ENCODE measurements around the gene HABP4. TPM values are rescaled to one million over a fixed set of nuclear protein-coding genes. Genes with fewer than 3 reads are reported as not detected.

The HABP4 gene
- total and polyA plus RNA-seq, 4 donors, result 1.1 to 4.0 (median 2.9) TPM

GRCh38 chr9:96495341-96495740 is 45.4 kb downstream of the HABP4 start:
- TF ChIP-seq NR2F2 (IDR thresholded peaks at IDR 0.05), result no peak
- no peak for TF ChIP-seq RXRA (IDR thresholded peaks at IDR 0.05)
- no peak for TF ChIP-seq YY1 (IDR thresholded peaks at IDR 0.05)
- no peak for TF ChIP-seq HNF4A (conservative IDR thresholded peaks at IDR 0.05)
- no peak for TF ChIP-seq FOXA2 (IDR thresholded peaks at IDR 0.05)
- no peak for TF ChIP-seq ATF3 (IDR thresholded peaks at IDR 0.05)
- TF ChIP-seq MAX (IDR thresholded peaks at IDR 0.05), result no peak
- no peak for TF ChIP-seq JUND (IDR thresholded peaks at IDR 0.05)
- no peak for TF ChIP-seq ZBTB33 (IDR thresholded peaks at IDR 0.05)
- no peak for TF ChIP-seq TAF1 (conservative IDR thresholded peaks at IDR 0.05)
- TF ChIP-seq HNF4G (IDR thresholded peaks at IDR 0.05), result no peak
- TF ChIP-seq RAD21 (IDR thresholded peaks at IDR 0.05), result no peak
- TF ChIP-seq EGR1 (IDR thresholded peaks at IDR 0.05; ENCODE audit: low read depth in 2 of 2), result no peak
- no peak for TF ChIP-seq FOXA1 (IDR thresholded peaks at IDR 0.05)
- TF ChIP-seq GABPA (IDR thresholded peaks at IDR 0.05 in 1 of 2, conservative IDR thresholded peaks at IDR 0.05 in 1 of 2), result no peak
- TF ChIP-seq REST (IDR thresholded peaks at IDR 0.05), result no peak
- no peak for TF ChIP-seq CTCF (IDR thresholded peaks at IDR 0.05; ENCODE audit: low read depth, low read length, missing input control)
- TF ChIP-seq SP1 (IDR thresholded peaks at IDR 0.05), result no peak
- H3K27me3 ChIP-seq (ENCODE audit: control insufficient read depth in 4 of 4, insufficient read depth in 4 of 4, low read length in 3 of 4), result no peaks in the 10 kb centered on the region
- peaks cover 2 to 23% (median 13%) of the 10 kb centered on the region in 4 donors for H3K4me1 ChIP-seq (ENCODE audit: control insufficient read depth in 4 of 4, insufficient read depth in 4 of 4, low read length in 3 of 4)
- H3K4me3 ChIP-seq (ENCODE audit: low read depth in 1 of 3, low read length in 3 of 3), result no peak overlapping the region
- no peak overlapping the region for H3K27ac ChIP-seq (ENCODE audit: low read depth in 1 of 2, low read length in 2 of 2)
- no peak overlapping the region for H3K9ac ChIP-seq (ENCODE audit: low read depth in 1 of 2, low read length in 2 of 2)
- H3K36me3 ChIP-seq (ENCODE audit: control insufficient read depth in 4 of 4, insufficient read depth in 3 of 4, low read depth in 1 of 4, low read length in 3 of 4), result peaks cover 0 to 4% (median under 1%) of the 10 kb centered on the region in 4 donors
- DNase-seq (ENCODE audit: low spot score), result no peak
- H3K9me3 ChIP-seq (ENCODE audit: control insufficient read depth in 4 of 4, low read length in 3 of 4), result no peaks in the 10 kb centered on the region
- 79% methylated on average over 11 of the region's 11 CpGs for WGBS

Measured in liver (tissue), 9 donors.